Nephron (organoid): ENCODE measurements around the gene PPFIA1.

ENCODE experiments used
- H3K27ac Mint-ChIP-seq, 3 experiments: 2 replicates each; pipeline ENCODE4 v1.8.0; 2020; ENCODE audit warnings: mixed read lengths in 3 of 3, mild to moderate bottlenecking in 2 of 3, moderate library complexity in 1 of 3
- H3K27me3 Mint-ChIP-seq: 2 replicates; pipeline ENCODE4 v1.8.0; 2021; ENCODE audit warnings: low read depth, mild to moderate bottlenecking, moderate library complexity, mixed read lengths
- H3K36me3 Mint-ChIP-seq: 2 replicates; pipeline ENCODE4 v1.8.0; 2020; ENCODE audit warnings: low read depth, mixed read lengths
- H3K4me1 Mint-ChIP-seq: 2 replicates; pipeline ENCODE4 v1.8.0; 2020; ENCODE audit warnings: mixed read lengths
- H3K4me3 Mint-ChIP-seq, 3 experiments: 2 replicates each; pipeline ENCODE4 v1.8.0; 2020; ENCODE audit warnings: mild to moderate bottlenecking in 3 of 3, mixed read lengths in 3 of 3, moderate library complexity in 2 of 3
- H3K9me3 Mint-ChIP-seq: 2 replicates; pipeline ENCODE4 v1.8.0; 2020; ENCODE audit warnings: mixed read lengths
- TF ChIP-seq, protein P1 (sequence below), 3 experiments: fragments of 200-600 bp; sonication (generic); IDR thresholded peaks; one replicate each; pipeline ENCODE4 v1.5.0; 2021; ENCODE audit warnings: antibody characterized with exemption in 3 of 3; ENCODE audit not compliant: unreplicated experiment in 3 of 3

PPFIA1 gene

GRCh38 chr11:70420496-70420895 lies 150.0 kb downstream of the PPFIA1 start:
- TF ChIP-seq, protein P1, sequence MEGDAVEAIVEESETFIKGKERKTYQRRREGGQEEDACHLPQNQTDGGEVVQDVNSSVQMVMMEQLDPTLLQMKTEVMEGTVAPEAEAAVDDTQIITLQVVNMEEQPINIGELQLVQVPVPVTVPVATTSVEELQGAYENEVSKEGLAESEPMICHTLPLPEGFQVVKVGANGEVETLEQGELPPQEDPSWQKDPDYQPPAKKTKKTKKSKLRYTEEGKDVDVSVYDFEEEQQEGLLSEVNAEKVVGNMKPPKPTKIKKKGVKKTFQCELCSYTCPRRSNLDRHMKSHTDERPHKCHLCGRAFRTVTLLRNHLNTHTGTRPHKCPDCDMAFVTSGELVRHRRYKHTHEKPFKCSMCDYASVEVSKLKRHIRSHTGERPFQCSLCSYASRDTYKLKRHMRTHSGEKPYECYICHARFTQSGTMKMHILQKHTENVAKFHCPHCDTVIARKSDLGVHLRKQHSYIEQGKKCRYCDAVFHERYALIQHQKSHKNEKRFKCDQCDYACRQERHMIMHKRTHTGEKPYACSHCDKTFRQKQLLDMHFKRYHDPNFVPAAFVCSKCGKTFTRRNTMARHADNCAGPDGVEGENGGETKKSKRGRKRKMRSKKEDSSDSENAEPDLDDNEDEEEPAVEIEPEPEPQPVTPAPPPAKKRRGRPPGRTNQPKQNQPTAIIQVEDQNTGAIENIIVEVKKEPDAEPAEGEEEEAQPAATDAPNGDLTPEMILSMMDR (IDR thresholded peaks at IDR 0.05; ENCODE audit: unreplicated experiment in 3 of 3) = no peak
- H3K4me3 Mint-ChIP-seq = no peak overlapping the region
- peaks cover 71% of the 10 kb centered on the region for H3K36me3 Mint-ChIP-seq
- no peaks in the 10 kb centered on the region for H3K9me3 Mint-ChIP-seq
- peaks cover 3% of the 10 kb centered on the region for H3K27me3 Mint-ChIP-seq
- no peaks in the 10 kb centered on the region for H3K4me1 Mint-ChIP-seq
- H3K27ac Mint-ChIP-seq = no peak overlapping the region

DNA sequence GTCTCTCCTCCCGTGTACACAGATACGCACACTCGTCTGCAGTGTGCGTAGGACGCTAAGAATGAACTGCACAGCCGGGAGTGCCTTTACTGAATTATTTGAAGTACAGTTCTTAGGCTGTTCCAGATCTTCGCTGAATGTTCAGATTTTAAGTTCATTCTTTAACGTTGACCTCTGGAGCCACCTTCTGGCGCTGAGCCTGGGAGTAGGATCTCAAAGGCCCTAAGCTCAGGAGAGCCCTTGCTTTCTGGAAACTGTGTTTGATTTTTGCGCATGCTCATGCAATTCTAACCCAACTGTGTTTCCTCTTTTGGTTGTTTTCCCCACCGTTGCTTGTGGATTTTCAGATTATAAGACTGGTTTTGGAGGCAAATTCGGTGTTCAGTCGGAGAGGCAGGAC lies 150.6 kb downstream of the PPFIA1 start:
- H3K9me3 Mint-ChIP-seq = no peaks in the 10 kb centered on the region
- H3K27me3 Mint-ChIP-seq = peaks cover 3% of the 10 kb centered on the region
- H3K4me1 Mint-ChIP-seq = no peaks in the 10 kb centered on the region
- H3K27ac Mint-ChIP-seq = no peak overlapping the region
- no peak overlapping the region for H3K4me3 Mint-ChIP-seq
- H3K36me3 Mint-ChIP-seq = peaks cover 72% of the 10 kb centered on the region
- TF ChIP-seq, protein P1 (IDR thresholded peaks at IDR 0.05; ENCODE audit: unreplicated experiment in 3 of 3) = no peak

- H3K4me3 Mint-ChIP-seq = no peak overlapping the region
- no peaks in the 10 kb centered on the region for H3K9me3 Mint-ChIP-seq
- peaks cover 3% of the 10 kb centered on the region for H3K27me3 Mint-ChIP-seq
- no peak overlapping the region for H3K27ac Mint-ChIP-seq
- peaks cover 69% of the 10 kb centered on the region for H3K36me3 Mint-ChIP-seq
- H3K4me1 Mint-ChIP-seq = no peaks in the 10 kb centered on the region
- TF ChIP-seq, protein P1 (IDR thresholded peaks at IDR 0.05; ENCODE audit: unreplicated experiment in 3 of 3) = no peak
These were observed 152.4 kb downstream of the PPFIA1 start for GRCh38 chr11:70422692-70423522.

- TF ChIP-seq, protein P1 (IDR thresholded peaks at IDR 0.05; ENCODE audit: unreplicated experiment in 3 of 3) = no peak
- Mint-ChIP-seq H3K27ac (no peak overlapping the region), H3K27me3 (peaks cover 3% of the 10 kb centered on the region), H3K36me3 (peaks cover 68% of the 10 kb centered on the region), H3K4me3 (no peak overlapping the region), H3K4me1 (no peaks in the 10 kb centered on the region), H3K9me3 (no peaks in the 10 kb centered on the region)
These were observed 153.3 kb downstream of the PPFIA1 start for GRCh38 chr11:70423523-70424505.

GRCh38 chr11:70424765-70425344 lies 154.4 kb downstream of the PPFIA1 start:
- Mint-ChIP-seq H3K27me3 (peaks cover 3% of the 10 kb centered on the region), H3K4me1 (no peaks in the 10 kb centered on the region), H3K36me3 (peaks cover 67% of the 10 kb centered on the region), H3K27ac (no peak overlapping the region), H3K9me3 (no peaks in the 10 kb centered on the region), H3K4me3 (no peak overlapping the region)
- TF ChIP-seq, protein P1 (IDR thresholded peaks at IDR 0.05; ENCODE audit: unreplicated experiment in 3 of 3) = no peak
